Stimulated activated memory B cell treated with anti-CD40 and anti-IgM and Interleukin-4, amounts not matched to agents 10 μg/mL and 1 μg/mL and 100 μg/mL, for 72 hours (primary cell): Measurements from ENCODE around the gene ALG11.
"Not testable (repeated sequence)": the region's sequence is repeated elsewhere in the genome, so short reads cannot be mapped to it uniquely, and the experiment has no call there.

ENCODE experiments used
- ATAC-seq: fragments of 150-1000 bp; cut with Tn5 transposase; 2 replicates; pipeline ENCODE4 v1.10.0; 2021
- H3K27ac Mint-ChIP-seq: one replicate; pipeline ENCODE4 v1.8.0; 2022; ENCODE audit warnings: mild to moderate bottlenecking, mixed read lengths
- H3K27me3 Mint-ChIP-seq: one replicate; pipeline ENCODE4 v1.8.0; 2022; ENCODE audit warnings: mixed read lengths
- H3K36me3 Mint-ChIP-seq: one replicate; pipeline ENCODE4 v1.8.0; 2022; ENCODE audit warnings: mixed read lengths
- H3K4me1 Mint-ChIP-seq: one replicate; pipeline ENCODE4 v1.8.0; 2022; ENCODE audit warnings: mixed read lengths
- H3K4me3 Mint-ChIP-seq: one replicate; pipeline ENCODE4 v1.8.0; 2022; ENCODE audit warnings: mild to moderate bottlenecking, moderate library complexity, mixed read lengths
- H3K9me3 Mint-ChIP-seq: one replicate; pipeline ENCODE4 v1.8.0; 2022; ENCODE audit warnings: mixed read lengths

The ALG11 gene

GRCh38 chr13:52006523-52007245, 5.5 kb upstream of the ALG11 start:
- Mint-ChIP-seq H3K36me3 (no peaks in the 10 kb centered on the region), H3K4me1 (peaks cover 7% of the 10 kb centered on the region), H3K4me3 (no peak overlapping the region), H3K27me3 (peaks cover 52% of the 10 kb centered on the region), H3K9me3 (no peaks in the 10 kb centered on the region), H3K27ac (no peak overlapping the region)
- ATAC-seq: no peak

- Mint-ChIP-seq H3K27ac (no peak overlapping the region), H3K4me1 (peaks cover 11% of the 10 kb centered on the region), H3K9me3 (no peaks in the 10 kb centered on the region), H3K36me3 (no peaks in the 10 kb centered on the region), H3K27me3 (peaks cover 50% of the 10 kb centered on the region), H3K4me3 (no peak overlapping the region)
- no peak for ATAC-seq
These were observed 2.3 kb upstream of the ALG11 start for GRCh38 chr13:52009946-52010345.

DNA sequence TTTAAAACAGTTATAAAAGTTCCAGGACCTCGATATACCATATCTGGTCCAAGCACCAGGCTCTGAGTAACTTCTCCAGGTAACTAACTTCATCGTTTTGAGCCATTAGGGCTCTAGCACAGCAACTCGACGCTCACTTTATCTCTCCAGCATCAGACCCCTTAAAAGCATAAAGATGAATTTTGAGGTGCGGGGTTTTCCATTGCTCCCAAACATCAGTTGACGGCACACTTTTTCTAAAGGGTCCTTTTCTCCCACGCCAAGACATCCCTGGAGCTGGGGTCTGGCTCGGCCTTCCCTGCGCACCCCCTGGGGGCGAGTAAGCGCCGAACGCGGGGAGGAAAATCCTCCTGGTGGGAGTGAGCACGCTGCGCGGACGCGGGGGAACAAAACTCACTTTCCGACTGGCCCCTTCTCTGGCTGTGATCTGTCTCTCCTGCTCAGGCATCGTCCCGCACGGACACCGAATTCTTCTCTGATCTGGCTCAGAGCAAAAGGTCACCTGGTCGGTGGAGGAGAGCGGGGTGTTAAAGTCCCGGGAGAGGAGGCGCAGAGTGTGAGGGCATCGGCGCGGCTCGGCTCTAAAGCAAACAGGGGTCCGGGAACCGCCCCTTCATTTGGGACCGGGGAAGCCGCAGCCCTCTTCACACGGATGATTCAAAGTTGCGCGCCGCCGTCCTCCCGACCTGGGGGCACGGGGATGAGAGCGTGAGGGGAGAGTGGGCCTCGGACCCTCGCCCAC, 1.1 kb upstream of the ALG11 start, which contains the start of gene ATP7B:
ATP7B (minus strand) TSS at position 561 of the 742 bp plus-strand sequence; CDS start at position 448, 113 bp downstream.
- peak within 1 kb of the TSS; percentile 91 for H3K27ac Mint-ChIP-seq
- no peaks in the 10 kb centered on the region for H3K9me3 Mint-ChIP-seq
- peaks cover 50% of the 10 kb centered on the region for H3K27me3 Mint-ChIP-seq
- H3K4me1 Mint-ChIP-seq: peaks cover 11% of the 10 kb centered on the region
- peak; percentile 18 for ATAC-seq
- H3K36me3 Mint-ChIP-seq: peaks cover 6% of the 10 kb centered on the region
- H3K4me3 Mint-ChIP-seq: peak within 1 kb of the TSS; percentile 90

DNA sequence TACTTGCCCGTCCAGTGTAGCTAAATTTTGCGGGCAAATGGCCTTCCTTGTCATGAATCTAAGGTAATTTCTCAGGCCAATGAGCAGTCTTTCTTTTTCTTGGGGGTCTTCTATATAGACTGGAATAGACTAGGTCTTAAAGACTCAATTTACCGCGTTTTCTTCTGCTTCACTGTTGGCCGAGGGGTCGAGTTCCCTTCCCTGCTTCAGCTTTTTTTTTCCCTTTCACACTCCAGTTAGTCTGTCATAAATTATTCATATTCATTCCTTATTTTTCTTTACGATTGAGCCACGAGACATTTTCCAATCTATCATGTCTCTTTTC, 276 bp downstream of the ALG11 start:
- Mint-ChIP-seq H3K9me3 (no peaks in the 10 kb centered on the region), H3K27me3 (peaks cover 38% of the 10 kb centered on the region), H3K4me3 (peak overlapping the region; percentile 90)

GRCh38 chr13:52016296-52016695, 4.1 kb downstream of the ALG11 start:
- H3K4me1 Mint-ChIP-seq: peaks cover 23% of the 10 kb centered on the region

More for the DNA sequence above, 276 bp downstream of the ALG11 start:
- H3K36me3 Mint-ChIP-seq: peaks cover 21% of the 10 kb centered on the region
- peaks cover 14% of the 10 kb centered on the region for H3K4me1 Mint-ChIP-seq
- ATAC-seq: no peak
- peak overlapping the region; percentile 91 for H3K27ac Mint-ChIP-seq

DNA sequence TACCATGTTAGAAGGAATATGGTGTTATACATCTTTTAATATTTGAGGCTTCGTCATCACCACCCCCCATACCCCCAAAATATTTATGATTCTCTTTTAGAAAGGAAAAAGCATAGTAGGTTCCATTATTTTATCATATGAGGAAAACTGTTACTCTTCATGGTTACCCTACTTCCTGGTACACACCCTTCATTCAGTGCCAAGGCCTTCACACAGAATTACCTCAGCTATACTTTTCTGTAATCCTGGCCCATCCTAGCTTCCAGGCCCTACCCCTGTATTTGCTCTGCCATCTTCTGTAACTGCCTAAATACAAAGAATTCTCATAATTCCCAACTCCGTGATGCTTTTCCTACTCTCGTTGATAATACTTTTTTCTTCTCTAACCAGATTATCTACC, 8.0 kb downstream of the ALG11 start:
- Mint-ChIP-seq H3K36me3 (peaks cover 78% of the 10 kb centered on the region), H3K27ac (no peak overlapping the region), H3K27me3 (no peaks in the 10 kb centered on the region), H3K4me3 (no peak overlapping the region), H3K9me3 (no peaks in the 10 kb centered on the region), H3K4me1 (peaks cover 19% of the 10 kb centered on the region)
- no peak for ATAC-seq

More at GRCh38 chr13:52016296-52016695, 4.1 kb downstream of the ALG11 start:
- H3K27me3 Mint-ChIP-seq: peaks cover 3% of the 10 kb centered on the region
- H3K4me3 Mint-ChIP-seq: no peak overlapping the region
- H3K36me3 Mint-ChIP-seq: peaks cover 53% of the 10 kb centered on the region
- no peak for ATAC-seq
- H3K9me3 Mint-ChIP-seq: no peaks in the 10 kb centered on the region
- H3K27ac Mint-ChIP-seq: no peak overlapping the region

GRCh38 chr13:52022356-52022755, 10.2 kb downstream of the ALG11 start:
- no peak overlapping the region for H3K4me3 Mint-ChIP-seq
- no peak overlapping the region for H3K27ac Mint-ChIP-seq
- H3K9me3 Mint-ChIP-seq: peaks cover 10% of the 10 kb centered on the region
- H3K27me3 Mint-ChIP-seq: no peaks in the 10 kb centered on the region
- H3K4me1 Mint-ChIP-seq: peaks cover 38% of the 10 kb centered on the region
- ATAC-seq: no peak
- peaks cover 80% of the 10 kb centered on the region for H3K36me3 Mint-ChIP-seq

- H3K27ac Mint-ChIP-seq: no peak within 1 kb of the TSS
- H3K9me3 Mint-ChIP-seq: peaks cover 13% of the 10 kb centered on the region
- no peaks in the 10 kb centered on the region for H3K27me3 Mint-ChIP-seq
- H3K4me1 Mint-ChIP-seq: peaks cover 33% of the 10 kb centered on the region
- H3K36me3 Mint-ChIP-seq: peaks cover 83% of the 10 kb centered on the region
- no peak within 1 kb of the TSS for H3K4me3 Mint-ChIP-seq
- ATAC-seq: no peak
These were observed 12.3 kb downstream of the ALG11 start, which contains the start of gene UTP14C for GRCh38 chr13:52024481-52024880. UTP14C (plus strand) TSS chr13:52024691; CDS start chr13:52028805, 4,114 bp downstream.

DNA sequence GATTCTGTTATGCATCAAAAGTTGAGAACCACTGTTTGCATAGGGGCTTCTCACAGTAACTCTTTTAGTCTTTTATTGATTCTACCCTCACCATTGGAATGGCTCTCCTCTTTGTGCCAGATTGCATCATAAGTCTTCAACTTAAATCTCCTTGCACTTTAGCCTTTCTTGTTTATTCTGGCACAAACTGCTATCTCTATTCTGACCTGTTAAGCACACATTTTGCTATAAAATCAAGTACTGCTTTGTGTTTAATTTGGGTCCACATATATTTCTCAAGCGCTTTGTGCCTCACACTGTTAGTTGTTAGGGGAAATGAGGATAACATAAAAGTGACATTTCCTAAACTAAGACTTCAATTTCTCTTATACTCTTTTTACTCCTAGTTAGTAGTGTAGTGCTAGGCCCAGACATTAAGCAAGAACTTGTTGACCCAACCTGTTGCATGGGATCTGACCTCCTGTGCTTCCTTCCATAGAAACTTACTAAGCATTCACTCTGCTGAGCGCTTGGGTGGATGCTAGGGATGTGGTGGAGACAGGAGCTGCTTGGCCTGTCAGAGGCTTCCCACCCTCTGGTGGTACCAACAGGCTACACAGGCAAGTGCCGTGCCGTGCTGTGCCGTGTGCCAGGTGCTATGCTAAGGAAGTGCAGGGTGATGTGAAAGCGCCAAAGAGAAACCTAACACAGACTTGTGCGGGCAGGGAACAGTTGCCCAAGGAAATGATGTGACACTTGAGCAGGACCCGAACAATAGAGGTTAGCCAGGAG, 13.5 kb downstream of the ALG11 start:
- no peaks in the 10 kb centered on the region for H3K27me3 Mint-ChIP-seq
- H3K4me1 Mint-ChIP-seq: peaks cover 29% of the 10 kb centered on the region
- peaks cover 83% of the 10 kb centered on the region for H3K36me3 Mint-ChIP-seq
- no peak overlapping the region for H3K27ac Mint-ChIP-seq
- ATAC-seq: no peak
- no peak overlapping the region for H3K4me3 Mint-ChIP-seq
- H3K9me3 Mint-ChIP-seq: peaks cover 13% of the 10 kb centered on the region

- peaks cover 81% of the 10 kb centered on the region for H3K36me3 Mint-ChIP-seq
- peaks cover 29% of the 10 kb centered on the region for H3K4me1 Mint-ChIP-seq
- no peak for ATAC-seq
- H3K27me3 Mint-ChIP-seq: no peaks in the 10 kb centered on the region
- H3K9me3 Mint-ChIP-seq: peaks cover 13% of the 10 kb centered on the region
- H3K27ac Mint-ChIP-seq: no peak overlapping the region
- no peak overlapping the region for H3K4me3 Mint-ChIP-seq
These were observed 14.0 kb downstream of the ALG11 start for GRCh38 chr13:52026246-52026626.

- H3K4me3 Mint-ChIP-seq: no peak overlapping the region
- ATAC-seq: no peak
- H3K27ac Mint-ChIP-seq: no peak overlapping the region
- H3K27me3 Mint-ChIP-seq: no peaks in the 10 kb centered on the region
- peaks cover 75% of the 10 kb centered on the region for H3K36me3 Mint-ChIP-seq
- peaks cover 29% of the 10 kb centered on the region for H3K4me1 Mint-ChIP-seq
- peaks cover 13% of the 10 kb centered on the region for H3K9me3 Mint-ChIP-seq
These were observed 15.6 kb downstream of the ALG11 start for GRCh38 chr13:52027832-52028231.

GRCh38 chr13:52029569-52029968, 17.4 kb downstream of the ALG11 start:
- Mint-ChIP-seq H3K4me3 (no peak overlapping the region), H3K4me1 (peaks cover 29% of the 10 kb centered on the region), H3K27ac (no peak overlapping the region), H3K27me3 (no peaks in the 10 kb centered on the region), H3K9me3 (peaks cover 13% of the 10 kb centered on the region), H3K36me3 (peaks cover 62% of the 10 kb centered on the region)
- ATAC-seq: no peak

DNA sequence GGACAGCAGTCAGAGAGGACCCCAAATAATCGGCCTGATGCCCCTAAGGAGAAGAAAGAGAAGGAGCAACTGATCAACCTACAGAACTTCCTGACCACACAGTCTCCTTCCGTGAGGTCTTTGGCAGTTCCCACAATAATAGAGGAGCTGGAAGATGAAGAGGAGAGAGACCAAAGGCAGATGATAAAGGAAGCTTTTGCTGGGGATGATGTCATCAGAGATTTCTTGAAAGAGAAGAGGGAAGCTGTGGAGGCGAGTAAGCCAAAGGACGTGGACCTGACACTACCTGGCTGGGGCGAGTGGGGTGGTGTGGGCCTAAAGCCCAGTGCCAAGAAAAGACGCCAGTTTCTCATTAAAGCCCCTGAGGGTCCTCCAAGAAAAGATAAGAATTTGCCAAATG, 18.2 kb downstream of the ALG11 start:
- Mint-ChIP-seq H3K4me1 (peaks cover 25% of the 10 kb centered on the region), H3K36me3 (peaks cover 59% of the 10 kb centered on the region), H3K9me3 (peaks cover 13% of the 10 kb centered on the region)
- not testable (repeated sequence) for H3K27me3 Mint-ChIP-seq, H3K27ac Mint-ChIP-seq, H3K4me3 Mint-ChIP-seq, ATAC-seq

DNA sequence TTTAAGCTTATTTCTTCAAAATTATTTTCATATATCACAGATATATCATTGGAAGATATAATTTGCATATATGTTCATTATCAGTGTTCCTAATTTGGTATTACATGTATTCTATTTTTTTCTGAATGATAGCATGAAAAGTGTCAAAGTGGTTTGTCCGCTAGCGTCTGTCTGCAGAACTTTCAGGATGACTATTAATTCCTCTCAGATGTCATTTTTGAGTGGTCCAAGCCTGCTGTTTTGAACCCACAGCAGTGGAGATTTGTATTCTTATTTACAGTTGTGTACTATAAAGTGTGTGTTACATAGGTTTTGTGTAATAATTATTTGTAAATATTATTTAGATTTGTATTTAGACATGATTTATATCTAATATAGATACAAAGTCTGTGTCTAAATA, 20.8 kb downstream of the ALG11 start:
- H3K4me3 Mint-ChIP-seq: no peak overlapping the region
- H3K27ac Mint-ChIP-seq: no peak overlapping the region
- peaks cover 3% of the 10 kb centered on the region for H3K9me3 Mint-ChIP-seq
- ATAC-seq: no peak
- peaks cover 42% of the 10 kb centered on the region for H3K36me3 Mint-ChIP-seq
- peaks cover 6% of the 10 kb centered on the region for H3K4me1 Mint-ChIP-seq
- H3K27me3 Mint-ChIP-seq: no peaks in the 10 kb centered on the region

- Mint-ChIP-seq H3K9me3 (peaks cover 7% of the 10 kb centered on the region), H3K27ac (no peak overlapping the region), H3K4me1 (no peaks in the 10 kb centered on the region), H3K27me3 (no peaks in the 10 kb centered on the region), H3K4me3 (no peak overlapping the region), H3K36me3 (peaks cover 42% of the 10 kb centered on the region)
- no peak for ATAC-seq
These were observed 22.5 kb downstream of the ALG11 start for GRCh38 chr13:52034616-52035226.
